Stimulated activated CD8-positive, alpha-beta memory T cell treated with anti-CD3 and anti-CD28 coated beads, Interleukin-7, amount 100 ng/mL, for 48 hours (primary cell): ENCODE data around the gene ASAP2.

ENCODE experiments used
- DNase-seq, 2 donors: peaks; one replicate each; pipeline ENCODE4 v3.0.0-alpha.2; 2020; ENCODE audit warnings: low read depth in 1 of 2; ENCODE audit errors: extremely low read depth in 1 of 2

Gene ASAP2

GRCh38 chr2:9337901-9338300, 131.3 kb downstream of the ASAP2 start:
- no peak for DNase-seq

GRCh38 chr2:9341337-9341887, 134.8 kb downstream of the ASAP2 start:
- DNase-seq, result no peak

DNA sequence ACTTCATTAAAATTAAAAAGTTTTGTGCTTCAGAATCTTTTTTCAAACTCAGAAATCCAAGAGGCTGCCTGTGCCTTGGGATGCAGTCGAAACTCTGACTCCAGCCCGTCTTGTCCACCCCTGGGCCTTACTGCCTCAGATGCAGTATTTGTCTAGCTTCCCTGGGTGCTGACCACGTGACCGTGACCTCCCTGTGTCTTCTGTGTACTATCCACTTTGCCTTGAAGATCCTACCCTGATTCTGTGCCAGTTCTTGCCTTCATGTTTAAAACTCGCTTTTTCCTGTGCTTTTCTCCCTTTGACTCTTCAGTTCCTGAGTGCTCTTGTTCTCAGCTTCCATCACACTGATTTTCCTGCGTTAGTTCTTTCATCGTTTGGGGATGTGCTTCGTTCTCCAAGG, 136.0 kb downstream of the ASAP2 start:
- no peak for DNase-seq

GRCh38 chr2:9343524-9343923, 136.9 kb downstream of the ASAP2 start:
- no peak for DNase-seq

DNA sequence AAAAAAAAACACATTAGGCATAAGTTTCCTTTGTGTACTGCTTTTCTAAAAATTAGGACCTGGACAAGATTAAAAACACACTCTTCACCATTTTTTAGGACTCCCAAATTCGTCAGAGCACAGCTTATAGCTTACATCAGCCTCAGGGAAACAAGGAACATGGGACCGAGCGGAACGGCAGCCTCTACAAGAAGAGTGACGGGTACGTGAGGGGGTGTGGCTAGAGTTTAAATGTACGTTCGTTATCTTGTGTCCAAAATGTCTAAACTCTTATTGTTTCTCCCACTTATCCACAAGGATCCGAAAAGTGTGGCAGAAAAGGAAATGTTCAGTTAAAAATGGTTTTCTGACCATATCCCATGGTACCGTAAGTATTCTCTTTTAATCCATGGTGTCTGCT, 137.8 kb downstream of the ASAP2 start:
- DNase-seq, result no peak

- no peak for DNase-seq
These were observed 138.7 kb downstream of the ASAP2 start for GRCh38 chr2:9345343-9345742.

- no peak for DNase-seq
These were observed 139.4 kb downstream of the ASAP2 start for GRCh38 chr2:9345997-9346396.

- no peak for DNase-seq
These were observed 140.3 kb downstream of the ASAP2 start for GRCh38 chr2:9346885-9347284.

DNA sequence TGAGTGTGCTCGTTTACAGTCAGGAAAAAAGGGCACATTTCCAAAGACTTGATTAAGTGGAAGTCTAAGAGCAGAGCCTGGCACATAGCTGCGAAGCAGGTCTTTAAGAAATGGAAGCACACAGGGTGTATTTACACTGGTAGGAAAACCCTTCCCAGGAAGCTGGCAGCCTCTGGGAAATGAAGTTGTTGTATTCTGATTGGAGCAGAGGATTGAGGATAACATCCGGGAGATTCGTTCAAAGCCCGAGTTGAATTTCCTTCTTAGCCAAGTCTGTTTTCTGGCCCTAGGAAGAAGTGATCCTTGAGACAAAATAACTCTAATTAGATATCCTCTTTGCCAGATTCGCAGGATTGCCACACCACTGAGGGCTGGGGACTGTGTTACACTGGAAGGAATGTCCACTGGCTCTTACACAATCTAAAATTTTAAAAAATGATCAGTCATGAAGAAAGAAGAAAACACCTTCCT, 140.8 kb downstream of the ASAP2 start:
- no peak for DNase-seq

- DNase-seq, result no peak
These were observed 147.7 kb downstream of the ASAP2 start for GRCh38 chr2:9354318-9354717.

DNA sequence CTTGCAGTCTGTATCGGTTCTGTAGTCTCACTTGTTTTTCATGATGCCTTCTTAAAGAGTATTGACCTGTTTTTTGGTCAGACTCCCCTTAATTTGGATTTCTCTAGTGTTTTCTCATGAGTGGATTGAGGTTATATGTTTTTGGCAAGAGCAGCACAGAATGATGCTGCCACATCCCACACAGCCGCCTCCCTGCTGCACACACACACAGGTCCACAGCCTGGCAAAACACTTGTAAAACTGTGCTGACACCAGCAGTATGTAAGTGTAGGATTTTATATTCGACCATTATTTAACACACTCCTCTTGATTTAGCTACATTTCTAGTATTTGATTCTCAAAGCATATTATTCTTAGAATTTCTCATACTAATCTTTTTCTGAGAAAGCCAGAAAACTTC, 148.7 kb downstream of the ASAP2 start:
- no peak for DNase-seq

DNA sequence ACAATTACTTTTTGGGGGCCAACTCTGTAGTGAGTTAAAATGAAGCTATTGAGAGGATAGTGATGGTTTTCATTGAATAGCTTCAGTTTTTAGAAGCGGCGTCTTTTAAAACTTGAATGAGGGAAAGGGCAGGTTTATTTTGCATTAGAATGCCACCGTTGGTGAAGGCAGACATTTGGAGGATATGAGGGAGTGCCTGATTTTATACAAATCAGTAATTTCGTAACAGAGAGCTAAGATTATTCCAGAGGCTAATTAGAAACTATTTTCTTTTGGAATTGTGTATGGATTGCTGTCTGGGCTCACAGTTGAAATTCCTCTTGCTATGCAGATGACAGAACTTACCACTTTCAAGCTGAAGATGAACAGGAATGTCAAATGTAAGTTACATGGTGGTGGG, 149.1 kb downstream of the ASAP2 start:
- no peak for DNase-seq

DNA sequence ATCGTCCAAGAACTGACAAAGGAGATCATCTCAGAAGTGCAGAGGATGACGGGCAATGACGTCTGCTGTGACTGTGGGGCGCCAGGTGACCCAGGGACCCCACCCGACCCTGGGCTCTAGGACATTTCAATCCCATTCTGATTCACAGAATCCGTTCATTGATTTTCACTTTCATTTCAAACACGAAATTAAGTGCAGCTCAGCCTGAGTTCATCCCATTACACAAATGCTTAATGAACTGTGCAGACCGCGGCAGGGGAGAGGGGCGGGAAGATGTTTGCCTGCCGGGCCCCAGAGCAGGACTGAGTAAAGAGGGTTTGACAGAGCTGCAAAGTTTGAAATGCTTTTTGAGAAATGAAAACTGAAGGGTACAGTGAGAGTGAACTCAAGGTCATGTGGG, 149.6 kb downstream of the ASAP2 start:
- DNase-seq, result no peak

GRCh38 chr2:9358846-9359245, 152.2 kb downstream of the ASAP2 start:
- DNase-seq, result no peak

- no peak for DNase-seq
These were observed 152.9 kb downstream of the ASAP2 start for GRCh38 chr2:9359463-9359862.

GRCh38 chr2:9360110-9360509, 153.5 kb downstream of the ASAP2 start:
- DNase-seq, result no peak

- DNase-seq, result no peak
These were observed 154.1 kb downstream of the ASAP2 start for GRCh38 chr2:9360701-9361100.

GRCh38 chr2:9364373-9364772, 157.8 kb downstream of the ASAP2 start:
- no peak for DNase-seq

DNA sequence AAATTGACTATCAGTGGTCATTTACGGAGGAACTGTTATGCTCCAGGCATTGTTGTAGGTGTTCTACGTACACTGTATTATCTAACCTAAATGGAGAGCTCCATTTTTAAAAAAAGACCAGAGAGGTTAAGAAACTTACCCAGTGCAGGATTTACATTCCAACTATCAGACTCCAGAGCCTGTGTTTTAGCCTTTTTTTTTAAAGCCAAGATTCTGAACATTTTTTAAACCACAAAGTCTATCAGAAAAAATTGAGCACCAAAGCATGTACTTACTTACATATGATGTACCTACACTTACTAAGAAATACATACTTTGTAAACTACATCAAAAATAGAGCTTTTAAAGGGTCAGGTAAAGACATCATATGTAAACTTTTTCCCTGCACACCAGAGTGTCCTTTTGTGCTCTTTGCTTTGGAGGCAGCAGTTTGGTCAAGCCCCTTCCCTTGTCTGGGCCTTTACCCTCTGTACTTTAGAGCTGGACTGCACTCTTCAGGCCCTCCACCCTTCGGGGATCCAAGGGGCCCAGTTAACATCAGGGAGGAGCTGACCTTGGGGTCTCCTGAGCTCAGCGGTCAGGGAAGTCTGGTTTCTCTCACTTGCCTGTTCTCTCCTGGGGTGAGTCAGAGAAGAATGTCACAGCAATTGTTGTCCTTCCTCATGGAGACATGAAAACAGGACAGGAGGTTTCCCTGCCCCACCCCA, 158.3 kb downstream of the ASAP2 start:
- no peak for DNase-seq

DNA sequence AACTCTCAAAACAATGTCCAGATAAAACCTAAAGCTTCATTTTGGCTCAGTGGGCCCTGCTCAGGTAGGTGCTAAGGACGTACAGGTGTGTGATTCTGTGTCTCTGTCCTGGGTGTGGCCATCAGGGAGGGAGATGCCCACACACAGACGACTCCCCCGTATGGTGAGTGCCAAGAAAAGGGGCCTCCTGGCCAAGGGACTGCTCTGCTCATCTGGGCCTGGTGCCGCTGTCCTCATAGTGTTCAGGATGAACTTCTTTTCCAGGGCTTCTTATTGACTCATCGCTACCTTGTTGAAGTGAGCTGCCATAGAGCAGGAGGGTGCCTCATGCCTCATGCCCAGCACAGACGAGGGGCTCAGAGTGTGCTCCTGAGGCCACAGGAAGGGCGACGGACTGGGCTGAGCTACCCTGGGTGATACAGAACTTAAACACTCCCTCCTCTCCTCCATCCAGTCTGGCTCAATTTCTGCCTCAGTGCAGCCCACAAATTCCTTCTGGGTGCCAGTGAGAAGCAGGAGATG, 158.9 kb downstream of the ASAP2 start:
- no peak for DNase-seq

GRCh38 chr2:9366026-9366425, 159.4 kb downstream of the ASAP2 start:
- DNase-seq, result no peak

DNA sequence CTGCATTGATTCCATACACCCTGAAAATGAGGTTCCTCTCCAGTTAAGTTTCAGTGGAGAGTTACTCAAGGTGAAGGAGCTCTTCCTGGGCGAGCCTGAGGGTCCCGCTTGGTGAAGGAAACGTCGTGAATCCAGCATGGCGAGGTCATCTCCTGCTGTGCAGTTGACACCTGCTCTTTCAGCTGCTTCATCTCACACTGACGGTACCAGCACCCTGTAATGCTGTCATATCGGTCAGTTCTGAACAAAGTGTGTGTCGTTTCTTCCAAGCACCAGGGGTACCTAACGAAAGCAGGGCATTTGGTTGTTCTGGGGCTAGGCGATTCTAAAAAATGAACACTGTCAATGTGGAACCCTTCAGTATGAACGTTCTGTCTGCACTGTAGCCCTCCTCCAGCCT, 164.1 kb downstream of the ASAP2 start:
- peak in 1 of 2 donors; percentile 23 for DNase-seq

GRCh38 chr2:9373047-9373446, 166.4 kb downstream of the ASAP2 start:
- DNase-seq, result no peak
